Mammary epithelial cell (primary cell): ENCODE data around the gene VWC2.
A peak's percentile ranks its signal among the peaks of the same experiment; 100 is the strongest.

Experiments
- EZH2 ChIP-seq: IDR thresholded peaks from 2 replicates; pipeline ENCODE4 v1.6.1; 2012; ENCODE audit warnings: low read length, inconsistent platforms, borderline replicate concordance
- TF ChIP-seq, protein P1 (sequence below), 2 donors: IDR thresholded peaks in 1 of 2; conservative IDR thresholded peaks in 1 of 2; 2 replicates each; pipeline ENCODE4 v1.5.1; 2011 to 2012; ENCODE audit warnings: inconsistent platforms in 2 of 2, low read length in 2 of 2, mild to moderate bottlenecking in 2 of 2, control low read depth in 1 of 2, low read depth in 1 of 2; ENCODE audit not compliant: insufficient read depth in 1 of 2; ENCODE audit errors: extremely low read depth in 1 of 2

DNA sequence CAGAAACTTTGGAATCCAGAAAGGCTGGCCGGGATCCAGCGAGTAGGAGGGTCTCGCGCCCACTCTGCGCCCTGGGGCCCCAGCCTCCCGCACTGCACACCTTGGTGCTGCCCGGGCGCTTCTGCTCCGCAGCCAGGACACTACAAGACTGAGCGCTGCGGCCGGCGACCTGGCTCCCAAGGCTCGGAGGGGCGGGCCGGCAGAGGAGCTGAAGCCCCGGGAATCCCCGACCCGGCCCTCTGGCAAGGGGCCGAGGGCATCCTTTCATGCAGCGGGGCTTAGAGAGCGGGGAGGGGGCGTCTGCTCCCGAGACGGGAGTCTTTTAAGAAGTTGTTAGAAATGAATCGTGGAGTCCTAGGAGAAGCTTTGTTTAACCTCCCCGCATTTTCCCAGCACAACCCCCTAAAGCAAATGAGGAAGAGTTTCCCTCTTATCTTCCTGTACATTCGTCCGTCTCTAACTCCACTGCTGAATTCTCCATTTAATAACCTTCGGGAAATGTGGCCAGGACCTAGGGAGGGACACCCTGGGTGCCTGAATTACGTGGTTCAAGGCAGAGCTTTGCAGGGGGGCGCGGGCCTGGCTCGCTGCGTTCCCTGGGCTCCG lies 1.1 kb downstream of the VWC2 start:
- peak; percentile 94 for TF ChIP-seq EZH2
- TF ChIP-seq, protein P1, sequence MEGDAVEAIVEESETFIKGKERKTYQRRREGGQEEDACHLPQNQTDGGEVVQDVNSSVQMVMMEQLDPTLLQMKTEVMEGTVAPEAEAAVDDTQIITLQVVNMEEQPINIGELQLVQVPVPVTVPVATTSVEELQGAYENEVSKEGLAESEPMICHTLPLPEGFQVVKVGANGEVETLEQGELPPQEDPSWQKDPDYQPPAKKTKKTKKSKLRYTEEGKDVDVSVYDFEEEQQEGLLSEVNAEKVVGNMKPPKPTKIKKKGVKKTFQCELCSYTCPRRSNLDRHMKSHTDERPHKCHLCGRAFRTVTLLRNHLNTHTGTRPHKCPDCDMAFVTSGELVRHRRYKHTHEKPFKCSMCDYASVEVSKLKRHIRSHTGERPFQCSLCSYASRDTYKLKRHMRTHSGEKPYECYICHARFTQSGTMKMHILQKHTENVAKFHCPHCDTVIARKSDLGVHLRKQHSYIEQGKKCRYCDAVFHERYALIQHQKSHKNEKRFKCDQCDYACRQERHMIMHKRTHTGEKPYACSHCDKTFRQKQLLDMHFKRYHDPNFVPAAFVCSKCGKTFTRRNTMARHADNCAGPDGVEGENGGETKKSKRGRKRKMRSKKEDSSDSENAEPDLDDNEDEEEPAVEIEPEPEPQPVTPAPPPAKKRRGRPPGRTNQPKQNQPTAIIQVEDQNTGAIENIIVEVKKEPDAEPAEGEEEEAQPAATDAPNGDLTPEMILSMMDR (conservative IDR thresholded peaks at IDR 0.05 in 1 of 2, IDR thresholded peaks at IDR 0.05 in 1 of 2; ENCODE audit: extremely low read depth in 1 of 2, insufficient read depth in 1 of 2, low read depth in 1 of 2, low read length in 2 of 2), result no peak
